ENCODE measurements around the gene NF1. TPM values are rescaled to one million over a fixed set of nuclear protein-coding genes. Genes with fewer than 3 reads are reported as not detected.

The NF1 gene
- total and polyA plus RNA-seq, 2 donors (not counting 1 experiment from before 2014, with no cell fraction given), result 10.8 to 27.7 TPM

DNA sequence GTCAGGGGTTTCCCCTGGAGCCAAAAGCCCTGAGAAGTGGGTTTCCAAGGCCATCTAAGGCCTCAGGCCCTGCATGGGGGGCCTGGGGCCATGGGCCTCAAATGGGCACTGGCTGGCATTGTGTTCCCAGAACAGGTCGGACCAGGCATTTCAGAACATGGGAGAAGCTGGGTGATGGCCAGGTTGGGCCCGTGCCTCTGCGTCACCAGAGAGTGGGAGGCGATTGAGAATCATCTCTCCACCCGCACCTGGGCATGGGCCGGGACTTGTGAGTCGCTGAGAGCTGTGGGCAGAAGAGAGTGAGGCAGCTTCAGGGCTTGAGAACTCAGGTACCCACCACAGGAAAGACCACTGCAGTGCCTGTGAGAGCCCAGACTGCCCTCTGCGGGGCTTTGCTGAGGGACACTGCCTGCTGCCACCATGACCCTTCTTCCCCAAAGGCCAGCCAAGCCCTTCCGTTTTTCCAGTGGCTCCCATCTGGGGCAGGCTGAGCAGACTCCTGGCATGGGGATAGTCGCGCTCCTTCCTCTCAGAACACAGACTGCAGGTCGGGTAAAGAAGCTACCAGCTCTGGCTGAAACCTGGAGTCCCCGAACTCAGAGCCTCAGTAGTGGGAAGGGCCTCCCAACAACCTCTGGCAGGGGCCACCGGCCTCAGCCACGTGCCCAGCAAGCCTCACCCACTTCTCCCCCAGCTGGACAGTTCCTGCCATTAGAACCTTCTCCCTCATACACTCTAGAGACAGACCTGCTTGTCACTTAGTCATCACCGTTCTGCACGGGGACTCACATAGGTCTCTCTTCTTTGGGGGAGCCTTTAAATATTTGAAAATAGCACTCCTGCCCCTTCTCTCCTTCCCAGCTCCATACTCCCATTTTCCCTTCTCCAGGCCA is 298.3 kb downstream of the NF1 start:
- TF ChIP-seq EZH2 (IDR thresholded peaks at IDR 0.05; ENCODE audit: borderline replicate concordance, insufficient read depth, low read depth, low read length, poor library complexity, severe bottlenecking) (no peak), CTCF (IDR thresholded peaks at IDR 0.05) (no peak)
- Histone ChIP-seq H3K9ac (ENCODE audit: low read length) (no peak overlapping the region), H3K27ac (ENCODE audit: low read length in 2 of 2) (no peak overlapping the region), H3K79me2 (ENCODE audit: control insufficient read depth, insufficient read depth, low read length) (no peaks in the 10 kb centered on the region), H3K4me1 (ENCODE audit: control insufficient read depth in 2 of 2, insufficient read depth in 2 of 2, low read length in 2 of 2) (peaks cover 16 to 17% of the 10 kb centered on the region in 2 donors), H2AFZ (ENCODE audit: insufficient read depth, low read depth, low read length, poor library complexity, severe bottlenecking) (no peak overlapping the region), H4K20me1 (ENCODE audit: control insufficient read depth, insufficient read depth, low read length, poor library complexity, severe bottlenecking) (no peaks in the 10 kb centered on the region), H3K4me3 (ENCODE audit: control extremely low read depth in 1 of 5, extremely low read depth in 1 of 5, insufficient read depth in 1 of 5, low read depth in 2 of 5, low read length in 4 of 5) (no peak overlapping the region), H3K9me3 (ENCODE audit: control extremely low read depth in 1 of 3, control insufficient read depth in 2 of 3, insufficient read depth in 1 of 3, low read length in 2 of 3) (peaks cover 0 to 18% (median 0%) of the 10 kb centered on the region in 3 donors), H3K4me2 (replicated peaks; ENCODE audit: low read depth, low read length, poor library complexity, severe bottlenecking) (no peak overlapping the region), H3K27me3 (replicated peaks in 1 of 4; ENCODE audit: control extremely low read depth in 1 of 4, control insufficient read depth in 3 of 4, insufficient read depth in 4 of 4, low read length in 3 of 4) (peaks cover 0 to 49% (median 23%) of the 10 kb centered on the region in 4 experiments), H3K36me3 (replicated peaks in 1 of 2; ENCODE audit: control extremely low read depth in 1 of 2, control insufficient read depth in 1 of 2, extremely low read depth in 1 of 2, insufficient read depth in 2 of 2, low read length in 1 of 2) (no peaks in the 10 kb centered on the region)
- peak overlapping the region; percentile 84 for H3K4me3 Mint-ChIP-seq
- ChIA-PET CTCF (interaction anchor here (0.7 to 0.9 kb wide), 2 partner anchors 125 to 449 kb away, joined by 3 to 4 read pairs; no protein-coding TSS in a partner anchor), POLR2A (no interaction called here)
- DNase-seq (no peak), ATAC-seq (ENCODE audit: low read depth) (no peak)
- 95% methylated on average over 10 of the region's 17 CpGs for WGBS (ENCODE audit: insufficient coverage)
- H3K4me1 Mint-ChIP-seq, result peaks cover 15% of the 10 kb centered on the region
- H3K27ac Mint-ChIP-seq, result no peak overlapping the region
- intact Hi-C loops (cut with micrococcal nuclease), result no loop called here
- peaks cover 68% of the 10 kb centered on the region for H3K27me3 Mint-ChIP-seq
- H3K9me3 Mint-ChIP-seq (ENCODE audit: insufficient read depth), result no peaks in the 10 kb centered on the region

DNA sequence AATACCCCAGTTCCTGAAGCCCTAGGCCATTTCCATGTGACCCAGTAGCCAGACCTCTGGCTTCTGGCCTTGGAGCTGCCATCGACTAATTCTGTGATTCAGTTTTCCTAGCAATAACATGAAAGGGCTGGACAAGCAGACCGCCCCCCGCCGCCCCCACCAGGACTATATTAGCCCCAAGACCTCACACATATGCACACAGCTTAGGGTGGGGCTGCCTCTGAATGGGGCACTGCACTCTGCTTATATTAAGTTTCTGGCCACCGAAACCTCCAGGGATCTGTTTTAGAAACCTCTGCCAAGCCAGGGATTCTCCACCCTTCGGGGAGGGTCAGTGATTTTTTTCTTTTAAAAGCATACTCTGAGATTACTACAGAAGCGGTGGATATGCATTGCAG is 299.0 kb downstream of the NF1 start:
- intact Hi-C loops (cut with micrococcal nuclease), result no loop called here
- Mint-ChIP-seq H3K27me3 (peaks cover 70% of the 10 kb centered on the region), H3K4me3 (peak overlapping the region; percentile 56), H3K4me1 (peaks cover 15% of the 10 kb centered on the region), H3K27ac (no peak overlapping the region), H3K9me3 (ENCODE audit: insufficient read depth) (no peaks in the 10 kb centered on the region)
- H3K4me1 ChIP-seq (ENCODE audit: control insufficient read depth in 2 of 2, insufficient read depth in 2 of 2, low read length in 2 of 2), result peaks cover 16 to 17% of the 10 kb centered on the region in 2 donors
- 89% methylated on average over 5 of the region's 7 CpGs for WGBS (ENCODE audit: insufficient coverage)
- no peak overlapping the region for H3K4me3 ChIP-seq (ENCODE audit: control extremely low read depth in 1 of 5, extremely low read depth in 1 of 5, insufficient read depth in 1 of 5, low read depth in 2 of 5, low read length in 4 of 5)
- POLR2A ChIA-PET, result no interaction called here
- no peaks in the 10 kb centered on the region for H4K20me1 ChIP-seq (ENCODE audit: control insufficient read depth, insufficient read depth, low read length, poor library complexity, severe bottlenecking)
- ATAC-seq (ENCODE audit: low read depth) (no peak), DNase-seq (no peak)
- H3K9ac ChIP-seq (ENCODE audit: low read length), result no peak overlapping the region
- H3K27me3 ChIP-seq (replicated peaks in 1 of 4; ENCODE audit: control extremely low read depth in 1 of 4, control insufficient read depth in 3 of 4, insufficient read depth in 4 of 4, low read length in 3 of 4), result peaks cover 0 to 48% (median 23%) of the 10 kb centered on the region in 4 experiments
- H3K27ac ChIP-seq (ENCODE audit: low read length in 2 of 2), result no peak overlapping the region
- no peak overlapping the region for H3K4me2 ChIP-seq (replicated peaks; ENCODE audit: low read depth, low read length, poor library complexity, severe bottlenecking)
- H2AFZ ChIP-seq (ENCODE audit: insufficient read depth, low read depth, low read length, poor library complexity, severe bottlenecking), result no peak overlapping the region
- TF ChIP-seq EZH2 (IDR thresholded peaks at IDR 0.05; ENCODE audit: borderline replicate concordance, insufficient read depth, low read depth, low read length, poor library complexity, severe bottlenecking) (no peak), CTCF (IDR thresholded peaks at IDR 0.05) (no peak)
- H3K79me2 ChIP-seq (ENCODE audit: control insufficient read depth, insufficient read depth, low read length), result no peaks in the 10 kb centered on the region
- CTCF ChIA-PET, result interaction anchor here (0.7 to 0.9 kb wide), 2 partner anchors 124 to 449 kb away, joined by 3 to 4 read pairs; no protein-coding TSS in a partner anchor
- H3K36me3 ChIP-seq (replicated peaks in 1 of 2; ENCODE audit: control extremely low read depth in 1 of 2, control insufficient read depth in 1 of 2, extremely low read depth in 1 of 2, insufficient read depth in 2 of 2, low read length in 1 of 2), result no peaks in the 10 kb centered on the region
- peaks cover 0 to 18% (median 0%) of the 10 kb centered on the region in 3 donors for H3K9me3 ChIP-seq (ENCODE audit: control extremely low read depth in 1 of 3, control insufficient read depth in 2 of 3, insufficient read depth in 1 of 3, low read length in 2 of 3)
